SK-N-SH (cell line): Measurements from ENCODE around the gene PDGFA.

ENCODE experiments used
- CTCF ChIP-seq: fragments of 200-600 bp; sonication (generic); IDR thresholded peaks from 2 replicates; pipeline ENCODE4 v1.6.1; 2017; ENCODE audit warnings: antibody characterized with exemption, mild to moderate bottlenecking, moderate library complexity
- EZH2phosphoT487 ChIP-seq: fragments of 200-600 bp; sonication (generic); IDR thresholded peaks from 2 replicates; pipeline ENCODE4 v1.6.1; 2017; ENCODE audit warnings: low read depth, mixed run types, mild to moderate bottlenecking, antibody characterized with exemption, moderate library complexity, borderline replicate concordance
- RCOR1 ChIP-seq: fragments of 150-350 bp; IDR thresholded peaks from 2 replicates; pipeline ENCODE4 v1.6.1; 2017; ENCODE audit warnings: antibody characterized with exemption, low read length
- RFX5 ChIP-seq: IDR thresholded peaks from 2 replicates; pipeline ENCODE4 v1.6.1; 2012; ENCODE audit warnings: mild to moderate bottlenecking, improper control_type of control experiment, low read length
- TAF1 ChIP-seq: IDR thresholded peaks from 2 replicates; pipeline ENCODE4 v1.6.1; 2012; ENCODE audit warnings: low read depth, mild to moderate bottlenecking, low read length, moderate library complexity, borderline replicate concordance

DNA sequence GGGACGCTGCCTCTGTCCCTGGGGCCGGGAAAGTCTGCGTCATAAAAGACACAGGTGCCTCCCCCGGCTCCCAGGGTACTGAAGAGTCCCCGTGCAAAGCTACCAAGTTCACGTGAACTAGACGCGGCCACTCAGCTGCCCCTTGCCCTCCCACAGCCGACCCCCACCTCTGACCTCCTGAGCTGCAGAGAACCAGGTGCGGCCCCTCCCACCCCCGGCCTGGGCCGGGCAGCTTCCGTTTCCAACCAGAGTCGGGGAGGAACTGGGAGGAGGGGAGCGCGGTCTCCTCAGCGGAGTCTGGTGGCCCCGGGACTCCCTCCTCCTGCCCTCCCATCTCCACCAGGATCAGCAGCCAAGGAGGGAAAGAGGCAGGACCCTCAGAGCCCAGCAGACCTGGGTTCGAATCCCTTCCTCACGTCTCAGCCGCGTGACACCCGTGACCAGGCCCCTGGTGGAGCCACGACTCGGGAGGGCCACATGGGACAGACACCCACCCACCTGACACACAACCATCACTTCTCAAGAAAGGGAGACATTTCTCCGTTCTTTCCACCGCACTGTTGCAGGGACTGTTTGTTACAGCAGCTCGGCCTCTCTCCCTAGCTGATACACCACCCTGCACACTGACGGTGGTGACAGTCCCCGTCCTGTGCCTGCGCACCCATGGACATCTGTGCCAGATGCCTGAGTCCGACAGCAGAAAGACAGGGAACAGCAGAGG is 37.4 kb upstream of the PDGFA start:
- no peak for TF ChIP-seq CTCF
- no peak for TF ChIP-seq RCOR1
- no peak for TF ChIP-seq EZH2phosphoT487
- no peak for TF ChIP-seq TAF1
- TF ChIP-seq RFX5, result no peak
